Spleen (tissue), 11 donors: ENCODE results near the gene CPNE6. TPM values are rescaled to one million over a fixed set of nuclear protein-coding genes. Genes with fewer than 3 reads are reported as not detected.

Experiments used
- DNase-seq: peaks from one replicate; pipeline ENCODE4 v3.0.0-alpha.2; 2020
- H3K27ac ChIP-seq, 8 donors: fragments of 200-600 bp; sonication (generic) in 7 of 8; 1 replicate in 4 of 8; 2 replicates in 4 of 8; pipeline versions ENCODE4 v1.5.0 to v1.8.0; 2016 to 2021; ENCODE audit warnings: inconsistent platforms in 4 of 8, mild to moderate bottlenecking in 4 of 8, moderate library complexity in 1 of 8
- H3K27me3 ChIP-seq, 7 donors: fragments of 200-600 bp; sonication (generic) in 6 of 7; replicated peaks in 1 of 7; 1 replicate in 4 of 7; 2 replicates in 3 of 7; pipeline versions ENCODE4 v1.5.0 to v1.8.0; 2016 to 2021; ENCODE audit warnings: inconsistent platforms in 3 of 7, mild to moderate bottlenecking in 1 of 7
- H3K36me3 ChIP-seq, 6 donors: fragments of 200-600 bp; sonication (generic) in 5 of 6; 1 replicate in 4 of 6; 2 replicates in 2 of 6; pipeline versions ENCODE4 v1.5.0 to v1.8.0; 2016 to 2021; ENCODE audit warnings: inconsistent platforms in 2 of 6
- H3K4me1 ChIP-seq, 6 donors: fragments of 200-600 bp; sonication (generic) in 5 of 6; 1 replicate in 3 of 6; 2 replicates in 3 of 6; pipeline versions ENCODE4 v1.5.0 to v1.8.0; 2016 to 2021; ENCODE audit warnings: inconsistent platforms in 3 of 6
- H3K4me3 ChIP-seq, 8 donors: fragments of 200-600 bp; sonication (generic) in 7 of 8; 1 replicate in 4 of 8; 2 replicates in 4 of 8; pipeline versions ENCODE4 v1.5.0 to v1.8.0; 2016 to 2021; ENCODE audit warnings: inconsistent platforms in 4 of 8, mild to moderate bottlenecking in 4 of 8, moderate library complexity in 2 of 8
- H3K9me3 ChIP-seq, 8 donors: fragments of 200-600 bp; sonication (generic) in 7 of 8; 1 replicate in 4 of 8; 2 replicates in 4 of 8; pipeline versions ENCODE4 v1.5.0 to v1.8.0; 2016 to 2021; ENCODE audit warnings: inconsistent platforms in 4 of 8
- CTCF ChIP-seq, 11 experiments: fragments of 200-600 bp in 7 of 11; fragments of 450-650 bp in 4 of 11; sonication (generic) in 4 of 11; IDR thresholded peaks in 8 of 11; conservative IDR thresholded peaks in 3 of 11; 1 replicate in 7 of 11; 2 replicates in 4 of 11; pipeline versions ENCODE4 v1.4.0 to v1.8.0; 2016 to 2021; ENCODE audit warnings: antibody characterized with exemption in 11 of 11, inconsistent platforms in 4 of 11, mild to moderate bottlenecking in 1 of 11
- POLR2A ChIP-seq, 3 donors: fragments of 450-650 bp; IDR thresholded peaks; one replicate each; pipeline ENCODE4 v1.5.1; 2017; ENCODE audit warnings: antibody characterized with exemption in 3 of 3, mild to moderate bottlenecking in 1 of 3
- POLR2AphosphoS5 ChIP-seq, 3 donors: sonication (generic); formaldehyde crosslinking; IDR thresholded peaks; one replicate each; pipeline ENCODE4 v1.5.1; 2017; ENCODE audit warnings: antibody characterized with exemption in 3 of 3
- WGBS, 5 donors: extraction: QIAGEN DNeasy Blood & Tissue Kit in 3 of 5; methylation state at CpG; one replicate each; pipeline versions ENCODE4 v1.1.5 to v1.1.7; 2013 to 2018; 5-methylcytosine and 5-hydroxymethylcytosine counted together
- intact Hi-C: fragments of 100-400 bp; cut with DNase I; formaldehyde crosslinking; loops from one replicate; pipeline ENCODE4 v1.15.0; 2023; ENCODE audit warnings: low total_unique reads
- polyA plus RNA-seq, 3 donors: library from polyadenylated mRNA; stranded (reverse); fragments of 200-250 nt; gene quantifications; one replicate each; pipeline ENCODE4 v1.2.1, GENCODE V29; 2013
- total RNA-seq, 7 donors: library from RNA; depleted of rRNA in 3 of 7; stranded (reverse); fragments of >200 nt in 3 of 7; fragmentation: NEBNext Ultra II Directional in 4 of 7; extraction: Animal tissue kit (Norgen Biotek cat#: 25700) in 4 of 7; gene quantifications; one replicate each; pipeline versions ENCODE4 v1.1.0 to v1.2.1, GENCODE V29; 2016 to 2021
- donor health status: healthy with polysubstance abuse.
- donor health status: DM: no; HTN: no; CAD: no; lungs with moderate emphysema.
- donor health status: DM: no; HTN: no; CAD: no.
- donor health status: Bipolar disorder and iron deficiency.
- donor health status: healthy.
- donor health status: DM: no; HTN: no; CAD: no.
- donor health status: DM: yes; HTN: yes; CAD: no.

CPNE6 gene
- total and polyA plus RNA-seq, 10 donors = 0.03 to 0.13 TPM; not detected in 8

DNA sequence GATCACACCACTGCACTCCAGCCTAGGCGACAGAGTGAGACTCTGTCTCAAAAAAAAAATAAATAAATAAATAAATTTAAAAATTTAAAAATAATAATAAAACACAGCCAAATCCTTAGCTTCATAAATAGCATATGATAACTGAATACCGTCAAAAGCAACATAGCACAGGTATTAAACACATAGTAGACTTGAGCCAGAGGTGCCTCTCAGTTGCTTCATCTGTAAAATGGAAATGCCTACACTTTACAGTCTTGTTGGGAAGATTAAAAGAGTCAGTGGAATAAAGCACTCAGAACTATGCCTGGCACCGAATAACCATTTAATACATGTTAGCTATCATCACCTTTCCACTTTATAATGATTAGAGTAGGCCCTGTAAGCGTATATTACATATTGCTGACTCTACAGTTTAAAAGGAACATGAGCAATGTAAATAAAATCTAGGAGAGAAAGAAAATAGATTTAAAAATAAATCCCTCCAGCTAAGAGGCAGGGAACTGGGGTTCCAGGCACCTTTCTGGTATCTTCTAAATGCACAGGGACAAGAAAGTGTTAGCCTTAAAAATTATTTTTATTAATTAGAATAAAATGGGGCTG, 35.4 kb downstream of the CPNE6 start:
- peak overlapping the region in 6 of 8 donors; percentile 4 to 72 (median 52) for H3K27ac ChIP-seq
- intact Hi-C loops = no loop called here

GRCh38 chr14:24108336-24108874, 37.0 kb downstream of the CPNE6 start:
- peak overlapping the region; percentile 55 to 86 (median 72) for H3K27ac ChIP-seq
- peak; percentile 10 for DNase-seq
- 45 to 54% (median 50%) methylated on average over 5 of the region's 5 CpGs for WGBS, 5 donors
- TF ChIP-seq CTCF (IDR thresholded peaks at IDR 0.05 in 8 of 11, conservative IDR thresholded peaks at IDR 0.05 in 3 of 11) = no peak
- no peak for TF ChIP-seq POLR2A (IDR thresholded peaks at IDR 0.05)
- TF ChIP-seq POLR2AphosphoS5 (IDR thresholded peaks at IDR 0.05) = no peak
- peaks cover 0 to 19% (median 8%) of the 10 kb centered on the region in 6 donors for H3K36me3 ChIP-seq
- no peaks in the 10 kb centered on the region for H3K27me3 ChIP-seq
- H3K4me1 ChIP-seq = peaks cover 11 to 60% (median 47%) of the 10 kb centered on the region in 6 donors
- no peaks in the 10 kb centered on the region for H3K9me3 ChIP-seq
- no peak overlapping the region for H3K4me3 ChIP-seq
- intact Hi-C loops = no loop called here

More for the DNA sequence above, 35.4 kb downstream of the CPNE6 start:
- H3K9me3 ChIP-seq = no peaks in the 10 kb centered on the region
- H3K4me3 ChIP-seq = no peak overlapping the region
- TF ChIP-seq CTCF (IDR thresholded peaks at IDR 0.05 in 8 of 11, conservative IDR thresholded peaks at IDR 0.05 in 3 of 11) (no peak), POLR2AphosphoS5 (IDR thresholded peaks at IDR 0.05) (no peak)
- peaks cover 11 to 57% (median 45%) of the 10 kb centered on the region in 6 donors for H3K4me1 ChIP-seq
- peaks cover 0 to 35% (median 16%) of the 10 kb centered on the region in 6 donors for H3K36me3 ChIP-seq
- WGBS, 5 donors = 79 to 93% (median 84%) methylated on average over 4 of the region's 4 CpGs
- DNase-seq = no peak
- H3K27me3 ChIP-seq = no peaks in the 10 kb centered on the region

- 74 to 86% (median 79%) methylated on average over 9 of the region's 9 CpGs for WGBS, 5 donors
- no peak for TF ChIP-seq CTCF (IDR thresholded peaks at IDR 0.05 in 8 of 11, conservative IDR thresholded peaks at IDR 0.05 in 3 of 11)
- TF ChIP-seq POLR2A (IDR thresholded peaks at IDR 0.05) = no peak
- no peak for TF ChIP-seq POLR2AphosphoS5 (IDR thresholded peaks at IDR 0.05)
- H3K27me3 ChIP-seq = no peaks in the 10 kb centered on the region
- DNase-seq = peak; percentile 38
- H3K27ac ChIP-seq = peak overlapping the region in 4 of 8 donors; percentile 21 to 74 (median 56)
- H3K36me3 ChIP-seq = peaks cover 0 to 2% (median 0%) of the 10 kb centered on the region in 6 donors
- no peak overlapping the region for H3K4me3 ChIP-seq
- H3K9me3 ChIP-seq = no peaks in the 10 kb centered on the region
- intact Hi-C loops = no loop called here
- H3K4me1 ChIP-seq = peaks cover 11 to 65% (median 49%) of the 10 kb centered on the region in 6 donors
Observed at GRCh38 chr14:24110060-24110459, 38.7 kb downstream of the CPNE6 start.

DNA sequence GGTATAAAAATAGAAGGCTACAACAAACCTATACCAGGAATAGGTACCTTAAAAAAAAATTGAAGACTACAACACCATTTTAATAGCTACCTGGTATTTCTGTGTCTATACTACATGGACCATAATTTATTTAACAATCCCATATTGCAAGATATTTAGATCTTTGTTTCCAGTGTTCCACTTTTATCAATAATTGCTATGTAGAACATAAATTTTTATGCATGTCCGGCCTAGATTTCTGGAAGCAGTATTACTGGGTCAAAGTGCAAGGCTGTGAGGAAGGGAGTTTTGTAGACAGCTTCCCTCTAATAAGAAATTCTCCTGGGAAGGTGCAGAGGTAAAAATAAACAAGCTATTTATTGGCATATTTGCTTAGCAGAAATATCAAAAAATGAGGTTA, 39.2 kb downstream of the CPNE6 start:
- H3K36me3 ChIP-seq = no peaks in the 10 kb centered on the region
- DNase-seq = no peak
- H3K27ac ChIP-seq = peak overlapping the region in 5 of 8 donors; percentile 21 to 74 (median 41)
- peaks cover 12 to 67% (median 51%) of the 10 kb centered on the region in 6 donors for H3K4me1 ChIP-seq
- H3K4me3 ChIP-seq = no peak overlapping the region
- no peak for TF ChIP-seq POLR2AphosphoS5 (IDR thresholded peaks at IDR 0.05)
- H3K9me3 ChIP-seq = no peaks in the 10 kb centered on the region
- no peaks in the 10 kb centered on the region for H3K27me3 ChIP-seq
- 46 to 74% (median 68%) methylated on average over 1 of the region's 1 CpG for WGBS, 5 donors
- intact Hi-C loops = no loop called here
